ENCODE results near the gene CDK6. TPM values are rescaled to one million over a fixed set of nuclear protein-coding genes. Genes with fewer than 3 reads are reported as not detected.

Gene CDK6
- total RNA-seq, 6 experiments from 2014 or later = 6.9 to 23.7 (median 17.0) TPM

- TF ChIP-seq CTCF (IDR thresholded peaks at IDR 0.05) (no peak), POLR2A (IDR thresholded peaks at IDR 0.05) (no peak)
- Histone ChIP-seq H3K27ac (no peak overlapping the region), H3K27me3 (no peaks in the 10 kb centered on the region), H3K4me1 (peaks cover 0 to 13% (median 0%) of the 10 kb centered on the region in 4 donors), H3K9me3 (no peaks in the 10 kb centered on the region), H3K36me3 (no peaks in the 10 kb centered on the region), H3K4me3 (no peak overlapping the region)
- no peak for ATAC-seq
- intact Hi-C loops (cut with DNase I) = no loop called here
- DNase-seq = no peak
- 97% methylated on average over 4 of the region's 4 CpGs for WGBS (ENCODE audit: insufficient coverage, low coverage, low lambda C conversion rate, missing lambda C conversion rate)
Measured at GRCh38 chr7:92653136-92653535, 183.2 kb downstream of the CDK6 start.

- no peak for ATAC-seq
- 73% methylated on average over 2 of the region's 2 CpGs for WGBS (ENCODE audit: insufficient coverage, low coverage, low lambda C conversion rate, missing lambda C conversion rate)
- DNase-seq = no peak
- no peaks in the 10 kb centered on the region for H3K27me3 ChIP-seq
- intact Hi-C loops (cut with DNase I) = no loop called here
- no peak overlapping the region for H3K4me3 ChIP-seq
- H3K36me3 ChIP-seq = no peaks in the 10 kb centered on the region
- H3K4me1 ChIP-seq = peaks cover 0 to 13% (median 0%) of the 10 kb centered on the region in 4 donors
- H3K27ac ChIP-seq = no peak overlapping the region
- TF ChIP-seq POLR2A (IDR thresholded peaks at IDR 0.05) = no peak
- TF ChIP-seq CTCF (IDR thresholded peaks at IDR 0.05) = no peak
- no peaks in the 10 kb centered on the region for H3K9me3 ChIP-seq
Measured at GRCh38 chr7:92652536-92652935, 183.8 kb downstream of the CDK6 start.

GRCh38 chr7:92650391-92650790, 186.0 kb downstream of the CDK6 start:
- ATAC-seq (no peak), DNase-seq (no peak)
- Histone ChIP-seq H3K27me3 (no peaks in the 10 kb centered on the region), H3K27ac (no peak overlapping the region), H3K36me3 (no peaks in the 10 kb centered on the region), H3K4me1 (peaks cover 0 to 5% (median 0%) of the 10 kb centered on the region in 4 donors), H3K4me3 (no peak overlapping the region), H3K9me3 (no peaks in the 10 kb centered on the region)
- intact Hi-C loops (cut with DNase I) = no loop called here
- TF ChIP-seq CTCF (IDR thresholded peaks at IDR 0.05) (no peak), POLR2A (IDR thresholded peaks at IDR 0.05) (no peak)
- 94% methylated on average over 3 of the region's 3 CpGs for WGBS (ENCODE audit: insufficient coverage, low coverage, low lambda C conversion rate, missing lambda C conversion rate)

GRCh38 chr7:92648067-92648466, 188.3 kb downstream of the CDK6 start:
- TF ChIP-seq POLR2A (IDR thresholded peaks at IDR 0.05) (no peak), CTCF (IDR thresholded peaks at IDR 0.05) (no peak)
- WGBS (ENCODE audit: insufficient coverage, low coverage, low lambda C conversion rate, missing lambda C conversion rate) = 90% methylated on average over 4 of the region's 4 CpGs
- Histone ChIP-seq H3K9me3 (no peaks in the 10 kb centered on the region), H3K4me1 (no peaks in the 10 kb centered on the region), H3K4me3 (no peak overlapping the region), H3K36me3 (no peaks in the 10 kb centered on the region), H3K27me3 (no peaks in the 10 kb centered on the region), H3K27ac (no peak overlapping the region)
- DNase-seq (no peak), ATAC-seq (no peak)
- intact Hi-C loops (cut with DNase I) = no loop called here

GRCh38 chr7:92647652-92648051, 188.7 kb downstream of the CDK6 start:
- no peak for ATAC-seq
- Histone ChIP-seq H3K27me3 (no peaks in the 10 kb centered on the region), H3K4me1 (no peaks in the 10 kb centered on the region), H3K27ac (no peak overlapping the region), H3K4me3 (no peak overlapping the region), H3K36me3 (no peaks in the 10 kb centered on the region), H3K9me3 (no peaks in the 10 kb centered on the region)
- no peak for TF ChIP-seq CTCF (IDR thresholded peaks at IDR 0.05)
- TF ChIP-seq POLR2A (IDR thresholded peaks at IDR 0.05) = no peak
- intact Hi-C loops (cut with DNase I) = no loop called here
- 80% methylated on average over 2 of the region's 2 CpGs for WGBS (ENCODE audit: insufficient coverage, low coverage, low lambda C conversion rate, missing lambda C conversion rate)
- no peak for DNase-seq

All from right lobe of liver (tissue), 6 donors.